GM20431 (cell line): ENCODE results near the gene SPEN.

Experiments used
- in situ Hi-C: fragments of 300-500 bp; cut with MseI, MboI; formaldehyde crosslinking; loops from one replicate; pipeline ENCODE4 v1.15.0; 2020; ENCODE audit warnings: low sequenced_read_pairs; ENCODE audit not compliant: unreplicated experiment

SPEN gene

GRCh38 chr1:15953791-15954241, 106.3 kb downstream of the SPEN start:
- in situ Hi-C loops: no loop called here

- in situ Hi-C loops: no loop called here
Observed at GRCh38 chr1:15954316-15954715, 106.8 kb downstream of the SPEN start.

DNA sequence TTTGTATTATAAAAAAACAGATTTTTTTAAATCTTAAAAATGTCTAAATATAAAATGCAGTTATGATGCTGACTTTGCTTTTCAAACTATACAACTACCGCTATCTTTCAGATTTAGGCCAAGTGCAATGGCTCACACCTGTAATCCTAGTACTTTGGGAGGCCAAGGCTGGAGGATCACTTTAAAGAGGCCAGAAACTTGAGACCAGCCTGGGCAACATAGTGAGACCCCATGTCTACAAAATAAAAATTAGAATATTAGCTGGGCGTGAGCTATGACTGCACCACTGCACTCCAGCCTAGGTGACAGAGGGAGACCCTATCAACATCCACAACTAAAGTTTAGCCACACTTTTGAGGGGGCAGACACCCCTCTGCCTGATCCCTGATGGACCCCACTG, 108.0 kb downstream of the SPEN start:
- in situ Hi-C loops: no loop called here

DNA sequence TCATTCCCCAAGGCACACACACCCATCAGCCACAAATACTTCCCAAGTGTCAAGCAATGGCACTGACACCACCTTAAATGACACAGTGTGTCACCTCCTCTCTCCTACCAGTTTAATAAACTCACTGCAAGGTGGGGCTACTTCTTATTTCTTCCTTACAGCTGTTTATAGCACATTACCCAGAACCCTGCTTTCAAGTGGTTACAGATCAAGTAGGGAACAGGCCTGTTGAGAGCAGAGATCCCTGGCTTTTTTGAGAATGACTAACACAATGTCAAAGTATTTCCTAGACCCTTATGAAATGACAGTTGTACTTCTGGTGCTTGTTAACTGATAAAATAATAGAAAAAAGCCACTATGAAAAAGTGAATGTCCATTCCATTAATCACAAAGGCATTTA, 108.6 kb downstream of the SPEN start:
- in situ Hi-C loops: no loop called here

DNA sequence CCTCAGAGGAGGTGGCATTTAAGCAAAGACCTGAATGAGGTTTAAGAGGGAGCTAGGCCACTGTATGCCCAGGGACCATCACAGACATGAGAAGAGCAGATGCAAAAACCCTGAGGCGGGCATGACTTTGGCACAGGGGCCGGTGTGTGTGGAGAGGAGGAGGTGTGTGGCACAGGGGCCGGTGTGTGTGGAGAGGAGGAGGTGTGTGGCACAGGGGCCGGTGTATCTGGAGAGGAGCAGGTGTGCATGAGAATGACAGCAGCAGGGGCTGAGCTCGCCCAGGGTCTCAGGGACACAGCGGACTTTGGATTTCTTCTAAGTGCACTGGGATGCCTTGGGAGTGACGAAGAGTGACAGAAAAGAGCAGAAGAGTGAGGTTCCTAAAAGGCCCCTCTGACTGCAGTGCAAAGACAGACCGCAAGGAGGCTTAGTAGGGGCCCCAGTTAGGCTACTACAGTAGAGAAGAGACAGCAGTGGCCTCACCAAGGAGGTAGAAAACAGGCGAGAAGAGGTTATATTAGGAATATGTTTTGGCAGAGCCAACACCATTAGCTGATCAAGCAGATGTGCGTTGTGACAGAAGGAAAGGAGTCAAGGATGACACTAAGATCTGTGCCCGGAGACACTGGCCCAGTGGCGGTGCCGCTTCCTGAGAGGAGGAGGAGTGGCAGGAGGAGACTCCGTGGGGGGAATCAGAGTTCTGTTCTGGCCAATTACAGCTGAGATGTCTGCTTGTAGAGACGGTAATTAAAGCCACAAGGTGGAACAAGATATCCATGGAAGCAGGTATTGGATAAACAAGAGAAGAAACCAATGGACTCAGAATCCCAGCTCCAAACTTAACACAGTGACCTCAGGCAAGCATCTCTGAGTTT, 110.0 kb downstream of the SPEN start:
- in situ Hi-C loops: no loop called here

GRCh38 chr1:15958111-15958510, 110.6 kb downstream of the SPEN start:
- in situ Hi-C loops: no loop called here

- in situ Hi-C loops: no loop called here
Observed at GRCh38 chr1:15958793-15959192, 111.3 kb downstream of the SPEN start.

- in situ Hi-C loops: no loop called here
Observed at GRCh38 chr1:15959424-15959823, 111.9 kb downstream of the SPEN start.

- in situ Hi-C loops: no loop called here
Observed at GRCh38 chr1:15959827-15960446, 112.4 kb downstream of the SPEN start.

DNA sequence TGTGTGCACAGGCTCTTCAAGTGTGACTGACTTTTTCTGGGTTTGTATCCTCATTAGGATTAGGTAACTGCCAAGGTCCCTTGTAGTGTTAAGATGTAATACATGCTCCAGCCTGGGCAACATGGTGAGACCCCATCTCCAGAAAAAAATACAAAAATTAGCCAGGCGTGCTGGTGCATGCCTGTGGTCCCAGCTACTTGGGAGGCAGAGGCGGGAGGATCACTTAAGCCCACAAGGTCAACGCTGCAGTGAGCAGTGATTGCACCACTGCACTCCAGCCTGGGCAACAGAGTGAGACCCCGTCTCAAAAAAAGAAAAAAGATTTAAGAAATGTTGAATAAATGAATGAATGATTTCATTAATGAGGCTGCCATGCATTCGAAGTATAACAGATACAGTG, 113.3 kb downstream of the SPEN start:
- in situ Hi-C loops: no loop called here

- in situ Hi-C loops: no loop called here
Observed at GRCh38 chr1:15961492-15961891, 114.0 kb downstream of the SPEN start.

DNA sequence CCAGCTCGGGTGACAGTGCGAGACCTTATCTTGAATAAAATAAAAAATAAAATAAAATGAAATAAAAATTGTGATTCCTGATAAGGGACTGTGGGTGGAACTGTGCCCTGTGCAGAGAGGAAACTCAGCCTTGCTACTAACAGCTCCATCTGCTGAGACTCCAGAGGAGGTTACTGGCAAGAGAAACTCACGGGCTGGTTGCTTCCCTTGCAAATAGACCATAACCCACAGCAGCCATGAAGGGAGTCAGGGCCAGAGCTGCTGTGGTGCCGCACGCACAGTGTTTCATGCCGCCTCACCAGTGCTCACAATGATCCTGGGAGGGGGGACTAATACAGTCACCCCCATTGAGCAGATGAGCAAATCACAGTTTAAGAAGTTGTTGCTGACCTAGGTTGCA, 114.7 kb downstream of the SPEN start:
- in situ Hi-C loops: no loop called here

- in situ Hi-C loops: no loop called here
Observed at GRCh38 chr1:15962671-15963362, 115.3 kb downstream of the SPEN start.

DNA sequence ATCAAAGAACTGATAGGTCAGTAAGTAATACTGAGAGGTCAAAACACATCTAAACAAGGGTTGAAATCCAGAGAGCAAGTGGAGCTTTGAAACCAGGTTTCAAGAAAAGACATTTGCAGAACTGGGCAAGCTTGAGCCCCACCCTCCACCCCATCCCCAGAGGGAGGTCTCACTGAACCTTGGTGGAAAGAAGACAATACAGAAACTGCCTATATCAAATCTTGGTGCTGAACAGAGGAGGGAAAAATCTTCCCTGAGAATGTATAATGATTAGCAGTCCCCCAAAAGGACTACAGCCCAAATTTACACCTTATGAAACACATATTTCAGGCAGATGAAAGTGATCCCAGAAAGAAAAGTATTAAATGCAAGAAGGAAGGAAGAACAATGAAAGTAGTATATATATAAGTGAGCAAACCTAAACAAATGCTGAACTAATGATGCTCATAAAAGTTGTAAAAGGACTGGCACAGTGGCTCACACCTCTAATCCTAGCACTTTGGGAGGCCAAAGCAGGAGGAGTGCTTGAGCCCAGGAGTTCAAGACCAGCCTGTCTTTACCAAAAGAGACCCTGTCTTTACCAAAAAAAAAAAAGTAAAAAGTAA, 116.0 kb downstream of the SPEN start:
- in situ Hi-C loops: no loop called here

- in situ Hi-C loops: no loop called here
Observed at GRCh38 chr1:15963968-15964648, 116.6 kb downstream of the SPEN start.

- in situ Hi-C loops: no loop called here
Observed at GRCh38 chr1:15965228-15965767, 117.8 kb downstream of the SPEN start.

DNA sequence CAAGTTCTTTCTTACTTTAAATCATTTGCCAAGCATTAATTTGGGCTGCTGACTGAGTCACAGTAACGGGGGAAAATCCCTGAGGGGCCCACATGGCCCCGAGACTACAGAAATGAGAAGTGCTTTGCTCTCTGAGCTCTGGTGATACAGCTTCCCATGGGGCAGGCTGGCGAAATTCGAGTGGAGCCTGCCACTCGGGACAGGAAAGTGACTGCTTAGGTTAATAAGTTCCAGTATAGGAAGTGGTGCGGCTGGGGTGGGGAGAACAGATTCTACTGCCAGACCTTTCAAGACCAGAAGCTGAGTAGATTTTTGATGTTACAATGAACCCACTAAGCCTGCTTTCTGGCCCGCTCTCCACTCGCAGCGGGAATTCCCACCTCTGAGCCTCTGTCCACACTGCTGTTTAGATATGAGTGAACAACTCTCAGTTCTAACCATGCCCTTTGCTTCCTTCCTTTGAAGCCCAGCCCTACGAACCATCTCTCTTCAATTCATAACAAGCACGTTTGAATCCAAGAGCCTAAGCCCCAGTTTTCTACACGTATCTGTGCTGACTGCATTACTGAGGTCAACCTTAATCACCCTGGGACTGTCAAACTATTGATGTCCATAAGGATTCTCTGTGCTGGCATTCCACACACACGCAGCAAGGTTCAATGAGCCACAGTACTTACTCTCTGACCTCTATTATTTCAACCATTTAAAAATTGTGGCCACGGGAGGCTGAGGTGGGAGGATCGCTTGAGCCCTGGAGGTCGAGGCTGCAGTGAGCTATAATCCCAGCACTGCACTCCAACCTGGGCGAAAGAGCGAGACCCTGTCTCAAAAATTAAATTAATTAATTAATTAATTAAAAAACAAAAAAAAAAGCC, 118.8 kb downstream of the SPEN start:
- in situ Hi-C loops: no loop called here

GRCh38 chr1:15966956-15967344, 119.4 kb downstream of the SPEN start:
- in situ Hi-C loops: no loop called here

DNA sequence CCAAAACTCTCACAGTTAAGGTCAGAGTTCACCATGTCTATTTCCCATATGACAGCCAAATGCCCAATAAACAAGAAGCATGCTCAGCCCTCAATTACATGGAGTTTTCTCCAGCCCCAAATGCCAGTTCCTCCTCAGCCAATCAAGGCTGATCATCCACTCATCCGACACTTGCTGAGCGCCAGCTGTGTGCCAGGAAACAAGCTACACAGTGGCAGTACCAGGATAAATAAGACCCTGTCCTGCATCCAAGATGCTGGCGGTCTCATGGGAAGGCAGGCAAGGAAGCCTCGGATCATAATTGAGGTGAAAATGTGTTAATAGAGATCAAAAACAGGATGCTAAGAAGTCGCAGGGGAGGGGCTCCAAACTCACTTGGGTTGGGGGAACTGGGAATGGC, 120.7 kb downstream of the SPEN start:
- in situ Hi-C loops: no loop called here
